ENCODE results near the gene PYGO1. TPM values are rescaled to one million over a fixed set of nuclear protein-coding genes. Genes with fewer than 3 reads are reported as not detected.

The PYGO1 gene
- polyA plus RNA-seq, 3 donors, result not detected

Other genes with a start within 250 kb of the PYGO1 start
- 100 to 1,000 TPM in 2 of 3 donors, 10 to 100 TPM in 1; 21.1 to 196 (median 145) TPM for gene CCPG1, start 180.0 kb downstream of the PYGO1 start, polyA plus RNA-seq
- gene PIERCE2, start 179.8 kb downstream of the PYGO1 start, polyA plus RNA-seq, result 1 to 10 TPM in 1 of 3 donors, under 1 TPM in 2; 0.13 to 1.3 (median 0.61) TPM
- under 1 TPM; 0.58 to 0.82 (median 0.67) TPM for gene DNAAF4, start 80.1 kb downstream of the PYGO1 start, polyA plus RNA-seq
- gene PRTG, start 154.8 kb upstream of the PYGO1 start, polyA plus RNA-seq, result not detected